ENCODE results near the gene KPNA1. TPM values are rescaled to one million over a fixed set of nuclear protein-coding genes. Genes with fewer than 3 reads are reported as not detected.

Gene KPNA1
- total RNA-seq, 1 donor from 2014 or later = 86.8 TPM

DNA sequence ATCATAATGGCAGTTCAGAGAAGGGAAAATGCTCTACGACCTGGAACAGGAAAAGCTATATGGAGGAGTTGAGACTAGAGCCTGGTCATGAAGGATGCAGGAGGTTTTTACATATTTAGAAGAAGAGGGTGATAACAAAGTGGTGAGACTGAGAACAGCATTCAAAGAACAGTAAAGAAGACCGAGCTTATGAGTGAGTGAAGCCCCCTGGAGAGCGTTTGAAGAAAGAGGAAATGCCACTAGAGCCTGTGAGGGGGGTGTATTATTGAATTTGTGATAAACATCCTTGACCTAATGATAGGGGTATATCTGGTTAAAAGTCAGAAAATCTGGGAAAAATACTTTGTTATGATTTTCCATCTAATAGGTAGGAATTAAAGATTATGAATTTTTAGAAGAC, 45.2 kb upstream of the KPNA1 start:
- Mint-ChIP-seq H3K9me3 (no peaks in the 10 kb centered on the region), H3K4me1 (peaks cover 10% of the 10 kb centered on the region), H3K36me3 (ENCODE audit: low read depth) (no peaks in the 10 kb centered on the region), H3K4me3 (peak overlapping the region; percentile 4), H3K27ac (ENCODE audit: unreplicated experiment) (no peak overlapping the region), H3K27me3 (ENCODE audit: low read depth) (no peaks in the 10 kb centered on the region)
- TF ChIP-seq, protein P1, sequence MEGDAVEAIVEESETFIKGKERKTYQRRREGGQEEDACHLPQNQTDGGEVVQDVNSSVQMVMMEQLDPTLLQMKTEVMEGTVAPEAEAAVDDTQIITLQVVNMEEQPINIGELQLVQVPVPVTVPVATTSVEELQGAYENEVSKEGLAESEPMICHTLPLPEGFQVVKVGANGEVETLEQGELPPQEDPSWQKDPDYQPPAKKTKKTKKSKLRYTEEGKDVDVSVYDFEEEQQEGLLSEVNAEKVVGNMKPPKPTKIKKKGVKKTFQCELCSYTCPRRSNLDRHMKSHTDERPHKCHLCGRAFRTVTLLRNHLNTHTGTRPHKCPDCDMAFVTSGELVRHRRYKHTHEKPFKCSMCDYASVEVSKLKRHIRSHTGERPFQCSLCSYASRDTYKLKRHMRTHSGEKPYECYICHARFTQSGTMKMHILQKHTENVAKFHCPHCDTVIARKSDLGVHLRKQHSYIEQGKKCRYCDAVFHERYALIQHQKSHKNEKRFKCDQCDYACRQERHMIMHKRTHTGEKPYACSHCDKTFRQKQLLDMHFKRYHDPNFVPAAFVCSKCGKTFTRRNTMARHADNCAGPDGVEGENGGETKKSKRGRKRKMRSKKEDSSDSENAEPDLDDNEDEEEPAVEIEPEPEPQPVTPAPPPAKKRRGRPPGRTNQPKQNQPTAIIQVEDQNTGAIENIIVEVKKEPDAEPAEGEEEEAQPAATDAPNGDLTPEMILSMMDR (conservative IDR thresholded peaks at IDR 0.05) = no peak
- DNase-seq (ENCODE audit: low read depth, low spot score) = no peak

DNA sequence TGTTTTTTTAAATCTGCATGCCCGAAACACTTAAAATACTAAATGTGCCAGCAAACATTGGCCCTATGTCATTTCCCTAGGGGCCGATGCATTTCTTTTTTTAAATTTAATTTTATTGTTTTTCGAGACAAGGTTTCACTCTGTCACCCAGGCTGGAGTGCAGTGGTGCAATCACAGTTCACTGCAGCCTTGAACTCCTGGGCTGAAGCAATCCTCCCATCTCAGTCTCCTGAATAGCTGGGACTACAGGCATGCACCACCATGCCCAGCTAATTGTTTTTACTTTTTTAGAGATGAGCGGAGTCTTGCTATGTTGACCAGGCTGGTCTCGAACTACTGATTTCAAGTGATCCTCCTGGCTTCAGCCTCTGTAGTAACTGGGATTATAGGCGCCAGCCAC, 43.9 kb upstream of the KPNA1 start:
- Mint-ChIP-seq H3K27me3 (ENCODE audit: low read depth) (no peaks in the 10 kb centered on the region), H3K9me3 (no peaks in the 10 kb centered on the region), H3K36me3 (ENCODE audit: low read depth) (no peaks in the 10 kb centered on the region), H3K4me3 (no peak overlapping the region), H3K4me1 (peaks cover 2% of the 10 kb centered on the region), H3K27ac (ENCODE audit: unreplicated experiment) (no peak overlapping the region)
- no peak for DNase-seq (ENCODE audit: low read depth, low spot score)
- TF ChIP-seq, protein P1 (conservative IDR thresholded peaks at IDR 0.05) = no peak

DNA sequence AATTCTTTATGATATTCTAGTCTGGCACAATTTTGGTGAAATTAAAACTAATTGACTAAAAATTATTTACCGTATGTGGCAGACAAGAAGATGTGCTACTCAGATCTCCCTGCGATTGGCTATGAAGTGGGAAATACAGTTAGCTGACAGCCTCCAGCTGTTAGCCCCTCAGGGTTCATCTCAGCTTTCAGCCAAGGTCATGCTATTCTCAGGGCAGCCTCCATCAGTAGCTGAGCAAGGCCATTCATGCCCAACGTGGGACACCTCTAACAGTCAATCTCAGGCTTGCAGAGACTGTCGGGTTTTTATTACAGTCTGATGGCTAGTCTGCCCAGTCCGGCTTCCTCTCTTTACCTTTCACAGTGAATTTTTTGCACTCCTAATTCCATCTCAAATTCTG, 42.6 kb upstream of the KPNA1 start:
- no peak for DNase-seq (ENCODE audit: low read depth, low spot score)
- TF ChIP-seq, protein P1 (conservative IDR thresholded peaks at IDR 0.05) = no peak
- Mint-ChIP-seq H3K4me3 (no peak overlapping the region), H3K27ac (ENCODE audit: unreplicated experiment) (no peak overlapping the region), H3K4me1 (no peaks in the 10 kb centered on the region), H3K27me3 (ENCODE audit: low read depth) (no peaks in the 10 kb centered on the region), H3K9me3 (no peaks in the 10 kb centered on the region), H3K36me3 (ENCODE audit: low read depth) (no peaks in the 10 kb centered on the region)

DNA sequence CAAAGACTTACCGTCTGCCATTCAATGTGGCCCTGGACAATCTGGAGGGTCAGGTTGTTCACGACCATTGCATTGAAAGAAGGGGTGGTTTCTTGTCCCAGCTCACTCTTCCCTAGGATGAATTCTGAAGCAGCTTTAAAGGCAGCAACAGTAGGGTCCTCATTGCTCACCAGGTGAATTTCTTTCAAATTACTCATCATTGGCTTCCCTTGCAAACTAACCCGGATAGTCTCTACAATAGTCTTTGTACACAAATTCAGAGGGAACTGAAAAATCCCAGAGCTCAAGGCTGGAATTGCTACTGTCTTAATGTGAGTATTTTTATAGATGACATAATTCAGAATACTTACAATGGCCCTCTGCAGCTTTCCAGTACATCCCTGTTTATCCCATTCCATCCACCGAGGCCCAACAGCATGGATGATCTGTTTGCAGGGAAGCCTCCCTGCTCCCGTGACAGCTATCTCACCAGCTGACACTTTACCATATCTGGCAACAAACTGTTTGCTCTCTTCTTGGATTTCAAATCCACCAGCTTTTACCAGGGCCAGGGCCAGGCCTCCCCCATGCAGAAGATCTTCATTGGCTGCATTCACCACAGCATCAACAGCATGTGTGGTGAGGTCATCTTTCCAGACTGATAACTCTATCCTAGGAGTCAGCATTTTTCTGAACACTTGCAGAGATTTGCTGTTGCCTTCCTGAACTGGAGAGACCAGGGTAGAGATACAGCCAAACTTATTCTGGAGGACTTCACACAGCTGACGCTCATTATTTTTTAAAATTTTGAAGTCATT, 40.7 kb upstream of the KPNA1 start:
- H3K27ac Mint-ChIP-seq (ENCODE audit: unreplicated experiment) = no peak overlapping the region
- no peaks in the 10 kb centered on the region for H3K9me3 Mint-ChIP-seq
- H3K27me3 Mint-ChIP-seq (ENCODE audit: low read depth) = no peaks in the 10 kb centered on the region
- no peaks in the 10 kb centered on the region for H3K4me1 Mint-ChIP-seq
- DNase-seq (ENCODE audit: low read depth, low spot score) = no peak
- no peaks in the 10 kb centered on the region for H3K36me3 Mint-ChIP-seq (ENCODE audit: low read depth)
- TF ChIP-seq, protein P1 (conservative IDR thresholded peaks at IDR 0.05) = no peak
- H3K4me3 Mint-ChIP-seq = no peak overlapping the region

DNA sequence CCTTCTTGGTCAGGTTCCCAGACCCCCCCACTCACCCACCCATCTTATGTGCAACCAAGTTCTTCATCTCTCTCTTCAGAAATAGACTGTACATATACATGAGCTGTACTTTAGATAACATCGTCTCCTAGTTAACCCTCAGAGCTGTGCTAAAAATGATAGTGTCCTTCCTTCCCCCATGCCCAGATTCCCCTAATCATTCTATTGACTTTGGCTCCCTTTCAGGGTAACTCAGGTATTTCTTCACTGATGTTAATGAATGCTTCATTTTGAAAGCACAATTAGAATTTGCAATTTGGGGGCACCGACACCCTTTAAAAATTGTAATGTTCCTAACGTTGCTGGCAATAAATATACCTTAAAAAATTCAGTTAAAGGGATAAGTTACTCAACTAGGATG, 38.4 kb upstream of the KPNA1 start:
- TF ChIP-seq, protein P1 (conservative IDR thresholded peaks at IDR 0.05) = no peak
- DNase-seq (ENCODE audit: low read depth, low spot score) = no peak
- H3K27me3 Mint-ChIP-seq (ENCODE audit: low read depth) = no peaks in the 10 kb centered on the region
- H3K36me3 Mint-ChIP-seq (ENCODE audit: low read depth) = no peaks in the 10 kb centered on the region
- H3K4me1 Mint-ChIP-seq = no peaks in the 10 kb centered on the region
- H3K4me3 Mint-ChIP-seq = no peak overlapping the region
- no peak overlapping the region for H3K27ac Mint-ChIP-seq (ENCODE audit: unreplicated experiment)
- H3K9me3 Mint-ChIP-seq = no peaks in the 10 kb centered on the region

Measured in neural crest cell (in vitro differentiated cells).